Endothelial cell (in vitro differentiated cells): Measurements from ENCODE around the gene RPS18. TPM values are rescaled to one million over a fixed set of nuclear protein-coding genes. Genes with fewer than 3 reads are reported as not detected.
A peak's percentile ranks its signal among the peaks of the same experiment; 100 is the strongest.

ENCODE experiments used
- DNase-seq: peaks from one replicate; pipeline ENCODE4 v3.0.0; 2021; ENCODE audit warnings: low spot score
- H3K27ac Mint-ChIP-seq: one replicate; pipeline ENCODE4 v1.8.0; 2021; ENCODE audit warnings: mixed read lengths, inconsistent platforms; ENCODE audit not compliant: unreplicated experiment
- H3K27me3 Mint-ChIP-seq: one replicate; pipeline ENCODE4 v1.8.0; 2021; ENCODE audit warnings: mild to moderate bottlenecking, moderate library complexity, mixed read lengths, inconsistent platforms; ENCODE audit not compliant: unreplicated experiment
- H3K36me3 Mint-ChIP-seq: one replicate; pipeline ENCODE4 v1.8.0; 2021; ENCODE audit warnings: mild to moderate bottlenecking, low read depth, mixed read lengths, inconsistent platforms; ENCODE audit not compliant: unreplicated experiment
- H3K4me1 Mint-ChIP-seq: one replicate; pipeline ENCODE4 v1.8.0; 2021; ENCODE audit warnings: mild to moderate bottlenecking, mixed read lengths, inconsistent platforms; ENCODE audit not compliant: unreplicated experiment
- H3K4me3 Mint-ChIP-seq: one replicate; pipeline ENCODE4 v1.8.0; 2021; ENCODE audit warnings: mild to moderate bottlenecking, mixed read lengths, inconsistent platforms; ENCODE audit not compliant: unreplicated experiment
- H3K9me3 Mint-ChIP-seq: one replicate; pipeline ENCODE4 v1.8.0; 2021; ENCODE audit warnings: mixed read lengths, inconsistent platforms; ENCODE audit not compliant: unreplicated experiment
- CTCF ChIP-seq: fragments of 200-600 bp; sonication (generic); IDR thresholded peaks from one replicate; pipeline ENCODE4 v1.5.0; 2021; ENCODE audit warnings: antibody characterized with exemption; ENCODE audit not compliant: unreplicated experiment
- total RNA-seq: library from RNA; stranded (reverse); fragmentation: NEBNext Ultra II Directional; extraction: Animal tissue kit (Norgen Biotek cat#: 25700); gene quantifications from one replicate; pipeline ENCODE4 v1.2.1, GENCODE V29; 2021; ENCODE audit not compliant: unreplicated experiment

Gene RPS18
- total RNA-seq, 1 donor from 2014 or later, result 2,251 TPM

GRCh38 chr6:33276581-33276863 is 4.6 kb downstream of the RPS18 start:
- no peak for TF ChIP-seq CTCF
- H3K4me1 Mint-ChIP-seq, result peaks cover 40% of the 10 kb centered on the region
- H3K4me3 Mint-ChIP-seq, result peak overlapping the region; percentile 87
- peak overlapping the region; percentile 59 for H3K27ac Mint-ChIP-seq
- H3K9me3 Mint-ChIP-seq, result no peaks in the 10 kb centered on the region
- no peak for DNase-seq
- peaks cover 10% of the 10 kb centered on the region for H3K27me3 Mint-ChIP-seq
- peaks cover 28% of the 10 kb centered on the region for H3K36me3 Mint-ChIP-seq

- DNase-seq, result peak; percentile 66
- Mint-ChIP-seq H3K4me1 (peaks cover 38% of the 10 kb centered on the region), H3K9me3 (no peaks in the 10 kb centered on the region), H3K4me3 (peak within 1 kb of the TSS; percentile 91), H3K27me3 (peaks cover 5% of the 10 kb centered on the region), H3K27ac (peak within 1 kb of the TSS; percentile 64), H3K36me3 (peaks cover 25% of the 10 kb centered on the region)
- TF ChIP-seq CTCF, result peak; percentile 76
Observed at GRCh38 chr6:33276864-33277662, 5.2 kb downstream of the RPS18 start, which contains the start of gene B3GALT4. TSS of gene B3GALT4 (plus strand) at chr6:33277123. CDS start at chr6:33277420, 297 bp downstream.

GRCh38 chr6:33277663-33278391 is 6.0 kb downstream of the RPS18 start:
- peak overlapping the region; percentile 91 for H3K4me3 Mint-ChIP-seq
- H3K9me3 Mint-ChIP-seq, result no peaks in the 10 kb centered on the region
- H3K4me1 Mint-ChIP-seq, result peaks cover 31% of the 10 kb centered on the region
- H3K27ac Mint-ChIP-seq, result peak overlapping the region; percentile 64
- TF ChIP-seq CTCF, result no peak
- peaks cover 19% of the 10 kb centered on the region for H3K36me3 Mint-ChIP-seq
- peak; percentile 25 for DNase-seq
- H3K27me3 Mint-ChIP-seq, result peaks cover 5% of the 10 kb centered on the region

GRCh38 chr6:33278392-33278741 is 6.5 kb downstream of the RPS18 start:
- peaks cover 17% of the 10 kb centered on the region for H3K36me3 Mint-ChIP-seq
- no peak for DNase-seq
- peaks cover 5% of the 10 kb centered on the region for H3K27me3 Mint-ChIP-seq
- no peaks in the 10 kb centered on the region for H3K9me3 Mint-ChIP-seq
- no peak overlapping the region for H3K27ac Mint-ChIP-seq
- H3K4me1 Mint-ChIP-seq, result peaks cover 26% of the 10 kb centered on the region
- TF ChIP-seq CTCF, result no peak
- H3K4me3 Mint-ChIP-seq, result peak overlapping the region; percentile 15

- no peaks in the 10 kb centered on the region for H3K9me3 Mint-ChIP-seq
- no peak for TF ChIP-seq CTCF
- H3K36me3 Mint-ChIP-seq, result peaks cover 17% of the 10 kb centered on the region
- peak overlapping the region; percentile 15 for H3K4me3 Mint-ChIP-seq
- peaks cover 5% of the 10 kb centered on the region for H3K27me3 Mint-ChIP-seq
- H3K27ac Mint-ChIP-seq, result no peak overlapping the region
- peaks cover 22% of the 10 kb centered on the region for H3K4me1 Mint-ChIP-seq
- DNase-seq, result no peak
Observed at GRCh38 chr6:33278810-33279209, 6.9 kb downstream of the RPS18 start.
